Measurements from ENCODE around the gene FUT6. TPM values are rescaled to one million over a fixed set of nuclear protein-coding genes. Genes with fewer than 3 reads are reported as not detected.

Gene FUT6
- total RNA-seq, 1 donor: not detected

DNA sequence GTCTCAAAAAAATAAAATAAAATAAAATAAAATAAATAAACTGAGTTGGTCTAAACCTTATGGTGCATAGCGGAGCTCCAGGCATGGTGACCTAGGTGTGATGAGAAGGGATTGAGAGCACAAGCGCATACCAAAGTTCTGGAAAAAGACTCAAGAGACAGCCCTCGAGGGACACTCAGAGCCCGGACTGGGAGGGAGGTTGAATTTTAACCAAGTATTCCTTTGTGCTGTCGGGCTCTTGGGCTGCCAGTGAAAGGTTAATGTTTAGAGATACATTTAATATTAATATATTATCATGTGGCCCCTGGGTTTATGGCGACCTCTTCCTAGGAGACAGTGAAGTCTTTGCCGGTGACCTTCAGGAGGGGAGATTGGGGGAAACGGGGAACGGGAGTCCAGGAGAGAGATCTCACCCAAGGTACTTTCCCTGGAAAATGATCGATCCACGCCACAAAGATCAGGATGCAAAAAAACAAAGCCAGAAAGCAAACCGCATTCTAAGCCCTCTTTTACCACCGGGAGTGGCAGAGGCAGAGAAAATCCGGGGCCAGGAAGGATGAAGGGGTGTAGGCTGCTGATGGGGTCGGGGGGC lies 1.6 kb downstream of the FUT6 start:
- TF ChIP-seq, protein P1, sequence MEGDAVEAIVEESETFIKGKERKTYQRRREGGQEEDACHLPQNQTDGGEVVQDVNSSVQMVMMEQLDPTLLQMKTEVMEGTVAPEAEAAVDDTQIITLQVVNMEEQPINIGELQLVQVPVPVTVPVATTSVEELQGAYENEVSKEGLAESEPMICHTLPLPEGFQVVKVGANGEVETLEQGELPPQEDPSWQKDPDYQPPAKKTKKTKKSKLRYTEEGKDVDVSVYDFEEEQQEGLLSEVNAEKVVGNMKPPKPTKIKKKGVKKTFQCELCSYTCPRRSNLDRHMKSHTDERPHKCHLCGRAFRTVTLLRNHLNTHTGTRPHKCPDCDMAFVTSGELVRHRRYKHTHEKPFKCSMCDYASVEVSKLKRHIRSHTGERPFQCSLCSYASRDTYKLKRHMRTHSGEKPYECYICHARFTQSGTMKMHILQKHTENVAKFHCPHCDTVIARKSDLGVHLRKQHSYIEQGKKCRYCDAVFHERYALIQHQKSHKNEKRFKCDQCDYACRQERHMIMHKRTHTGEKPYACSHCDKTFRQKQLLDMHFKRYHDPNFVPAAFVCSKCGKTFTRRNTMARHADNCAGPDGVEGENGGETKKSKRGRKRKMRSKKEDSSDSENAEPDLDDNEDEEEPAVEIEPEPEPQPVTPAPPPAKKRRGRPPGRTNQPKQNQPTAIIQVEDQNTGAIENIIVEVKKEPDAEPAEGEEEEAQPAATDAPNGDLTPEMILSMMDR (IDR thresholded peaks at IDR 0.05; ENCODE audit: insufficient read depth, low read length): no peak
- no peak for DNase-seq (ENCODE audit: low read depth)

DNA sequence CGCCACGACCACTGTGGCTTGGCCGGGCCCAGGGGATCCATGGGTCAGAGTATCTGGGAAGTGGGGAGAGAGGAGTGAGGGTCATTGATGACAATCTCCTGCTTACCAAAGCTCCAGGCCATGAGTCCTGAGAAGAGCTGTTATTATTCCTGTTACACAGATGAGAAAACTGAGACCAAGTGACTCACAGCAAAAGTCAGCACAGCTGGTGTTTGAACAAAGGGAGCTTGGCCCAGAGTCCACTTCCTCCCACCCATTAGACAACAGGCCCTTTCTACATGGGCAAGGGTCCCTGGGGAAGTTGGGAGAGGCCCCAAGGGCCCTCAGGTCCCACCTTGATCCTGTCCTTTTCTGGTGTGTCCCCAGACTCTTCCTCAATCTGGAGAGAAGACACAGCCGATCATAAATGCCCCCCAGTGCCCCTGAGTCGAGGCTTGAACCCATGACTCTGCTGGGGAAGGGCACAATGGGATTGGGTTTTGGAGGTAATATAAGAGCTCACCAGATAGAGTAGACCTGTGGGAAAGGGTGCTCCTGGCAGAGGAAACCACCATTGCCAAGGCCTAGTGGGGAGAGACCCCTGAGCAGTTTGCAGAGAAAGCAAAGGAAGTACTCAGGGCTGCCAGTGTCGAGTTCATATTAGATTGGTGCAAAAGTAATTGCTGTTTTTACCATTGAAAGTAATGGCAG lies 6.8 kb downstream of the FUT6 start:
- no peak overlapping the region for H3K4me3 ChIP-seq (ENCODE audit: low read depth, low read length)
- DNase-seq (ENCODE audit: low read depth): no peak
- TF ChIP-seq, protein P1 (IDR thresholded peaks at IDR 0.05; ENCODE audit: insufficient read depth, low read length): no peak

More for the DNA sequence above, 1.6 kb downstream of the FUT6 start:
- H3K4me3 ChIP-seq (ENCODE audit: low read depth, low read length): no peak overlapping the region

DNA sequence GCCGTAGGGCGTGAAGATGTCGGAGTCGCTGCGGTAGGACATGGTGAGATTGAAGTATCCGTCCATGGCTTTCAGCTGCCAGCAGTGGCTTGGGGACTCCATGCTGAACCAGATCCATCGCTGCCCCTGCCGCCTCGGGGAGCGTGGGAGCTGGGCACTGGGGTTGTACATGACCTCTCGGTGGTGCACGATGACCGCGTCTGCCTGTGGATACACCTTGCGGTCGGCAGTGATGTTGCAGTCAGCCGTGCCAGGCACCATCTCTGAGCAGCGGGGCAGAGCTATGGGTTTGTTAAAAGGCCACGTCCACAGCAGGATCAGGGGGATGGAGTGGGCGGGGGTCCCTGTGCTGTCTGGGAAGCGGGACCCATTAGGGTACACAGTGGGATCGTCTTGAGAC lies 7.4 kb downstream of the FUT6 start:
- DNase-seq (ENCODE audit: low read depth): no peak
- TF ChIP-seq, protein P1 (IDR thresholded peaks at IDR 0.05; ENCODE audit: insufficient read depth, low read length): no peak
- H3K4me3 ChIP-seq (ENCODE audit: low read depth, low read length): no peak overlapping the region

DNA sequence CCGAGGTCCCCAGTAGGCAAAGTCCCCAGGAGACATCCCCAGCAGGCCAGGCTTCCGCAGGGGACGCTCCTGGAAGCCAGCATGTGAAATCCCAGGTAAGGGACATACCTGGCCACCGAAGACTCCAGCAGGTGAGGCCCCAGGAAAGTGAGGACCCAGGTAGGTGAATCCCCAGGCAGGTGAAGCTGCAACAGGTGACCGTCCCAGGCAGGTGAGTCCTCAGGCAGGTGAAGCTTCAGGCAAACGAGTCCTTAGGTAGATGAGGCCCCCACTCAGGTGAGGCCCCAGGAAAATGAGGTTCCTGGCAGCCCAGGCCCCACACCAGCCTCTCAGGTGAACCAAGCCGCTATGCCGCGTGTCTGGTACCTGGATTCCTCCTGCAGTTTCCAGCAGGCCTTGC lies 8.3 kb downstream of the FUT6 start:
- DNase-seq (ENCODE audit: low read depth): no peak
- TF ChIP-seq, protein P1 (IDR thresholded peaks at IDR 0.05; ENCODE audit: insufficient read depth, low read length): no peak
- no peak overlapping the region for H3K4me3 ChIP-seq (ENCODE audit: low read depth, low read length)

DNA sequence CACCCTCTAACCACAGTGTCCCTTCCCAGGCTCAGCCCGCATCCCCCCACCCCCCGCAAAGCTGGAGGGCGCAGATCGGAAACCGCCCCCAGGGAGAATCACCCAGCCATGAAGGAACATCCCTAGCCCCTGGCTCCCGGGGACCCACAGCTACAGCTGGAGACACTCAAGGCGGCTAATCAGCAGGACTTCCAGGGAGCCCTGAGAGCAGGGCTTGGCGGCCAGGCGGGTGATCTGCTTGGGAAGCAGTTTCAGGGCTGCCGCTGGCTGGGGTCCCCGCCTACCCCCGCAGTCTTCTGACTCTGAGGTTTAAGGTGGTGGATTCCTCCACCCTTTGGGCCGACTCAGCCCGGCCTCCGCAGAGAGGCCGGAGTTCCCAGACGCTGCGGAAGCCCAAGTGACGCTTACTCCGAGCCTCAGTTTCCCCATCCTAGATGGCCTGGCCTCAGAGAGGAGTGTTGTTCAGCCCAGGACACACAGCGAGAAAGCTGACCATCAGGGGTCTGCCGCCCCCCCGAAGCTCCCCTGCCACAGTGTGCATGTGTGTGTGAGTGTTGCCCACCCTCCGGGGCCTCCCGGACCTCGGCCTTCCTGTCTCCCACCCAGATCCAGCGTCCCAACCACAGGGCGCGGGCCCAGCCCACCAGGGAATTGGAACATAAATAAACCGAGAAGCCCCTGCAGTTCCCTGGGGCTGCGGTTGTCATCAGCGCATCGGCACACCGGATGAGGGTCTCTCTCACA lies 9.8 kb downstream of the FUT6 start:
- no peak overlapping the region for H3K4me3 ChIP-seq (ENCODE audit: low read depth, low read length)
- DNase-seq (ENCODE audit: low read depth): no peak

More for the DNA sequence above, 9.8 kb downstream of the FUT6 start:
- TF ChIP-seq, protein P1 (IDR thresholded peaks at IDR 0.05; ENCODE audit: insufficient read depth, low read length): no peak

All from fibroblast of the aortic adventitia (primary cell).